T-helper 1 cell treated with Interleukin-12 subunit alpha and Interleukin-12 subunit beta and Interleukin-4 antibody, amounts not matched to agents 30 ng/mL and 1 ng/mL, for 36 hours (primary cell): ENCODE data around the gene CCR2. TPM values are rescaled to one million over a fixed set of nuclear protein-coding genes. Genes with fewer than 3 reads are reported as not detected.
"Not testable (repeated sequence)": the region's sequence is repeated elsewhere in the genome, so short reads cannot be mapped to it uniquely, and the experiment has no call there.

Source experiments
- intact Hi-C: fragments of 100-400 bp; cut with micrococcal nuclease; formaldehyde crosslinking; loops from one replicate; pipeline ENCODE4 v1.15.1; 2024
- total RNA-seq: library from RNA; stranded (reverse); gene quantifications from 2 replicates; pipeline ENCODE4 v1.2.3, GENCODE V29; 2022

The CCR2 gene
- total RNA-seq, 1 donor from 2014 or later: 80.8 TPM

- intact Hi-C loops: loop anchor here (5.0 kb wide), 2 partner anchors 682 to 862 kb away; no protein-coding TSS in a partner anchor
These were observed 20.8 kb downstream of the CCR2 start for GRCh38 chr3:46374755-46375154.

DNA sequence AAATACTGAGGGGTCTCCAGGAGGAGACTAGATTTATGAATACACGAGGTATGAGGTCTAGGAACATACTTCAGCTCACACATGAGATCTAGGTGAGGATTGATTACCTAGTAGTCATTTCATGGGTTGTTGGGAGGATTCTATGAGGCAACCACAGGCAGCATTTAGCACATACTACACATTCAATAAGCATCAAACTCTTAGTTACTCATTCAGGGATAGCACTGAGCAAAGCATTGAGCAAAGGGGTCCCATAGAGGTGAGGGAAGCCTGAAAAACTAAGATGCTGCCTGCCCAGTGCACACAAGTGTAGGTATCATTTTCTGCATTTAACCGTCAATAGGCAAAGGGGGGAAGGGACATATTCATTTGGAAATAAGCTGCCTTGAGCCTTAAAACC, 21.3 kb downstream of the CCR2 start:
- intact Hi-C loops: loop anchor here (5.0 kb wide), 1 partner anchor 863 kb away; no protein-coding TSS in a partner anchor

GRCh38 chr3:46375814-46376213, 21.9 kb downstream of the CCR2 start:
- intact Hi-C loops: loop anchor here (5.0 kb wide), 1 partner anchor 864 kb away; no protein-coding TSS in a partner anchor

GRCh38 chr3:46378426-46378942, 24.6 kb downstream of the CCR2 start:
- intact Hi-C loops: loop anchor here (1.0 to 5.0 kb wide), 5 partner anchors 290 to 866 kb away; no protein-coding TSS in a partner anchor

DNA sequence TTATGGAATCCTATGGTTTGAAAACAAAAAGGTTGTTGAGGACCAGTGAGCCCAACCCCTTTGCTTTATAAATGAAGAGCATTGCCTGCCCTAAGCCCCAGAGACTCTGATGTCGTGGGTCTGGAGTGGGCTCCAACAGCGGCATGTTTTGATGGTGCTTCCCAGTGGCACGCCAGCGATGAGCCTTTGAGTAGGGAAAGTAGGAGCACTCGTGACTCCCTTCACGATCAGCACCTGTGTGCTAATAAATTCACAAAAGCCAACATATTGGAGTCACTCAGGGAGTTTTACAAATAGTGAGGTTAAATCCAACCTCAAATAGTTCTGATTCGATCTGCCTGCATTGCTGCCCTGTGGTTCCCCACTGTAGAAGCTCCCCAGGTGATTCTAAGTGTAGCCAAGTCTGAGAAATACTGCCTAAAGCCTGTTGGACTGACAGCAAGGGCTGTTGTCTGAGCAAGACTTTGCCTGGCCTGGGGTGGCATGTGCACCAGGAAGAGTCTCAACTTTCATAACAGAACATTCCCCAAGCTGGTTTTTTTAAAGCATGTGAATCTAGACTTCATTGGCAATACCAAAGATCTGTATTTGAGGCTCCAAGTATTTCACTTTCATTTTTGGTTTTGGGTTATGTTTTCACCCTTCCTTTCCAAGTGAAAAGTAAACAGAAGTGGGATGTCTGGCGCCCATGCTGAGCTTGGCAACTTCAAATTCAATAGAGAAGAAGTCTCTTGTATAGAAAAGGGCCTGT, 26.7 kb downstream of the CCR2 start:
- intact Hi-C loops: loop anchor here (1.0 kb wide), 2 partner anchors 8 to 61 kb away; no protein-coding TSS in a partner anchor

DNA sequence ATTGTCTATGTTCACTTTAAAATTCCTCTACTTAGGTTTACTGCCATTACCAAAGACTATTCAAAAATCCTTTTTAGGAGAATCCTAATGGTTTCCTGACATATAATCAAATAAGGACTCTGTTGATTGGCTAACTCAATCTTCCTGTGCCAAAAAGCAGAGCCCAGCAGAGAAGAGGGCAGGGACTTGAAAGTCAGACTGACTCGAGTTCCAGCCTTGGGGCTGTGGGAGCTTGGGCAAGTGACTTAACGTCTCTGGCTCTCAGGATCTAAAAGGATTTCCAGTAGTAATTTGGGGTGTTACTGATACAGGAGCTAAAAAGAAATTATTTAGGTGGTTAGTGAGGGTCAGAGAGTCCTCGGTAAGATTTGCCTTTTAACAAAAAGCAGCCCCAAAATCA, 27.7 kb downstream of the CCR2 start:
- intact Hi-C loops: loop anchor here (1.0 kb wide), 2 partner anchors 9 to 60 kb away; no protein-coding TSS in a partner anchor

DNA sequence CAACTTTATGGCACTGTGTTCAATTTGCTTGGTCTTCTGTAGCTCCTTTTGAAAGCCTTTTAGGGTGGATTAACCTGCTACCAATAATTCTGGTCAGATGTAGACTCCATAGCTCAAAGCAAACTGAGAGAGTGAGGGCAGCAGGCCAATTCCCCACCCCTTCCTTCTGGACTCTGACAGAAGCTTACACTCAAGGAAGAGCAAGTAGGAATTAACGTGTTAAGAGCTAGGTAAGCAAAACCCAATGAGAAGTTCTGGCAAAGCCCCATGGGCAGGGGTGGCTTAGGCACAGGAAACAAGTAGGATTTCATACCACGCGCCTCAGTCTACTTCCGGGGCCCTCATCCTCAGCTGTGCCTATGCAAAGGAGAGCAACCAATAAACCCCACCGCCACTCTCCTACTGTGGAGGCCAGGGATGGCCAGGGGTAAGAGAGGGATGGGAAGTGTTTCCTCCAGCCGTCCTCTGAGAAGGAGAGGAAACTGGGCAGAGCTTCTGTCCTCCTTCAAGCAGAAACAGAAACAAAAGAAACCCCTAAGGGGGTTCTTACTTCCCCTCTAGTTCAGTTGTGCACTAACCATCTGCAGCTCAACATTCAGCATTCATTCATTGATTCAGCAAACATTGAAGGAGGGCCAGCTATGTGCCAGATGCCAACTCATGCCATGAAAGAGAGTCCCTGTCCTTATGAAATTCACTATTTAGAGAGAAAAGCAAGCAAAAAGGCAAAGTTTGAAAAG, 29.5 kb downstream of the CCR2 start:
- intact Hi-C loops: no loop called here

GRCh38 chr3:46383951-46384330, 30.0 kb downstream of the CCR2 start:
- intact Hi-C loops: no loop called here

DNA sequence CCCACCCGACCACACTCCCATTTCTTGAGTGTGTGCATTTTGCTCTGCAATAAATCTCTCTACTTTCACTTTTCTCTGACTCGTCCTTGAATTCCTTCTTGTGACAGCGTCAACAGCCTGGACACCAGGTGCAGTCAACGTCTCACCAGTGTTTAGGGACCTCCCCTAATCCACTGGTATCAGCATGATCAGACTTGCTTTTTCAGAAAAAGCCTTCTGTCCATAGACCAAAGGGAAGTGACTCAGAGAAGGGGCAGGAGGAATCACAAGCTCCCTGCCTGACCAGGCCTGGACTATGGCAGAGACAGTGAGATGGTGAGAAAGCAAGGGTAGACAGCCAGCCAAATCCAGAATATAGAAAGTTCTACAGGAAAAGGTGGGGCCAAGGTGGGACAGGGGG, 32.3 kb downstream of the CCR2 start:
- intact Hi-C loops: no loop called here

- intact Hi-C loops: not testable (repeated sequence)
These were observed 34.9 kb downstream of the CCR2 start for GRCh38 chr3:46388847-46389246.

GRCh38 chr3:46389306-46389705, 35.4 kb downstream of the CCR2 start:
- intact Hi-C loops: no loop called here

GRCh38 chr3:46391526-46391925, 37.6 kb downstream of the CCR2 start:
- intact Hi-C loops: not testable (repeated sequence)

DNA sequence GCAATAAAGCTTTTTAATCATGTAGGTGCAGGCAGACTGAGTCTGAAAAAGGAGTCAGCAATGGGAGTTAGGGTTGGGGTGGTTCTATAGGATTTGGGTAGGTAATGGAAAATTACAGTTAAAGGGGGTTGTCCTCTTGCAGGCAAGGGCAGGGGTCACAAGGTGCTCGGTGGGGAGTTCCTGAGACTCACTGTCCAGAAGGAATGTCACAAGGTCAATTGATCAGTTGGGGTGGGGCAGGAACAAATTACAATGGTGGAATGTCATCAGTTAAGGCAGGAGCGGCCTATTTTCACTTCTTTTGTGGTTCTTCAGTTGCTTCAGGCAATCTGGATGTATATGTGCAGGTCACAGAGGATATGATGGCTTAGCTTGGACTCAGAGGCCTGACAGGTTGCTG, 39.1 kb downstream of the CCR2 start:
- intact Hi-C loops: no loop called here

DNA sequence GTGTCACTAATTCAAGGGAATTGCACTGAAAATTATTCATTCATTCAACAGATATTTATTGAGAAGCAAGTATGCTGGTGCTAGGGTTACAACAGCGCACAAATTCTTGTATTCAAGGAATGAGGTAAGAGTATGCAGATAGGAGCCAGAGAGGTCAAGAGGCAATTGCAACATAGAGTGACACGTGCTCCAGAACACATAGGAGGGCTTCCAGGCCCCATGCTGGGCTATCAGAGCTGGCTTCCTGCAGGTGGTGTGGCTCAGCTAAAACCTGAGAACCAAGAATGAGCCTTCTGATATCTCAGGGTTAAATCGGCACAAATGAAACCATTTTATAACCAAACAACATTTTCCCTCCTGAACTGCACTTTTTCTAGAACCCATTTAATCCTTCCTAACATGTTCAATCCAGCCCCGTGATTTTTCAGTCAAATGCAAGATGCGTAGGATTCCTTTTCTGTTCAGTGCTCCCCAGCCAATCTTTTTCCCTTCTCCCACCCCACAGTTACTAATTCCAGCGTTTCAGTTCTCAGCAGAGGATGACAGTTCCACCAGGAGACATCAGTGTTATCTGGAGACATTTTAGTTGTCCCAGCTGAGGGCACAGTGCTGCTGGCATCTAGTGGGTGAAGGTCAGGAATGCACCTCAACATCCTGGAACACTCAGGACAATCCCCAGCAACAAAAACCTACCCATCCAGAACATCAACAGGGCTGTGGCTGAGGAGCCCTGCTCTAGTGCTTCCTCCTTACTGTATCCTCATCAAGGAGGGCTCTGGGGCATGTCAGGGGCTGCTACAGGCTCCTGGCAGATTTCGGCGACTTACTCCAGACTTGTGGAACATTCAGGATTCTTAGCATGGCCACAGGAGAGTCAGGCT, 39.9 kb downstream of the CCR2 start:
- intact Hi-C loops: no loop called here

GRCh38 chr3:46395210-46395661, 41.3 kb downstream of the CCR2 start:
- intact Hi-C loops: no loop called here

DNA sequence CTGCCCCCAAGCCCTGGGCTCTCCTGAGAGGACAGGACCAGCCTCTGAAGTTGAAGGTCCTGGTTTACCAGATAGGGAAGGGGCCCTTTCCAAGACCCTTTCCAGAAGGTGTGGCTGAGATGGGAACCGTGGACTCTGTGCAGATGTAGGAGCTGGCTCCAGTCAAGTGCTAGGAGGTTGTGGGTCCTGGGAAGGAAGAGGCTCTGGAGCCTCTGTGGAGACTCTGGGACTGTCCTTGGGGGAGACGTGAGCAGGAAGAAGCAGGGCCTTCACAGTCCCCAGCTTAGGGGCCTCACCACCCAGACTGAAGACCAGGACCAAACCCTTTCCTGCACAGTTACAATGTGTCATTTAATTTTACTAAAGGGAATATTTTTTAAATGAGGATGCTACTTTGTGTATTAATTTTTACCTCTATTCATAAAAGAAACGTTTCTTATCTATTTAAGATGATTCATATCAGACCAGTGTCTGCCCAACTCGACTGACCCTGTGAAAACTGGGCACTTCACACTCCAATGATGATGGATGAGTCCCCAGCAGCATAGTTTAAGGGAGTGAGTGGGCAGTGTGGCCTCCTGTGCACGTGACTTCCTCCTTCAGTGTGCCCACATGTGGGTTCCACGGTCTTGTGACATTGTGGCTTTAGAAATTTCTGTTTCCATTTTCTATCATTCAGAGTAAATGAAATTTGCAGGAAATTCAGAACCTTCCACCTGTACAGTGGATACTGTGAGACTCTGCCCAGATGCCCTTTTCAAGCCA, 42.0 kb downstream of the CCR2 start:
- intact Hi-C loops: no loop called here

- intact Hi-C loops: no loop called here
These were observed 43.2 kb downstream of the CCR2 start for GRCh38 chr3:46397111-46397510.

DNA sequence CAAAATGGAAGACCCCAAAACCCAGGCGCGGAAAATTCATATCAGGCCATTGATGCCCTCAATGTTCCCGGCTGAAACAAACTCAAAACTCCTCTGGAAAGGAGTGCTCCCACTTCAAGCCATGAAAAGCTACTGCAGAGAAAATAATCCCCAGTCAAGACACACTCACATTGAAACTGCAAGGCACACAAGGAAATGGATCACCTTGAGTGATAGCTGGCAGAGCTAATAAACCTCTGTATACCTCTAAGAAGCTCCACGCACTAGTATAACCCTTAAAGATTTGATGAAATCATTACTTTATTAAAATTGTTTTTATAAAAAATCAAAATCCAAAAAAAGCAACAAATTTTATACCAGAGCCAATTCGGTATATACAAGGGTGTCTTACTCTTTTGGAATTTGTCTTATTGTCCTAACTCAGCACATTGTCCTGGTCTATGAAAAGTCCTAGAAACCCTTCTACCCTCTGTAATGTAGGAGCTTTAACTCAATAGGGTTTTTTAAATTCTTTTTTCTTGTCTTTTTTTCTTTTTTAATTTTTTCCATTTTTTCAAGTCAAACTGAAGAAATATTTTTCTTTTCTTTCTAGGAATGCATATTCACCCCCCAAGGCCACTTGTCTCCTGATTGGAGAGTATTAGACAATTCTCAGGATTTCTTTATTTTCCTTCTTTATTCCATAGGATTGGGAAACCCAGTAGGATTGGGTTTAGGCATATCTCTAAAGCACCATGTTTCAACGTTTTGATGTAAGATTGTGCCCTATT, 44.5 kb downstream of the CCR2 start:
- intact Hi-C loops: no loop called here

DNA sequence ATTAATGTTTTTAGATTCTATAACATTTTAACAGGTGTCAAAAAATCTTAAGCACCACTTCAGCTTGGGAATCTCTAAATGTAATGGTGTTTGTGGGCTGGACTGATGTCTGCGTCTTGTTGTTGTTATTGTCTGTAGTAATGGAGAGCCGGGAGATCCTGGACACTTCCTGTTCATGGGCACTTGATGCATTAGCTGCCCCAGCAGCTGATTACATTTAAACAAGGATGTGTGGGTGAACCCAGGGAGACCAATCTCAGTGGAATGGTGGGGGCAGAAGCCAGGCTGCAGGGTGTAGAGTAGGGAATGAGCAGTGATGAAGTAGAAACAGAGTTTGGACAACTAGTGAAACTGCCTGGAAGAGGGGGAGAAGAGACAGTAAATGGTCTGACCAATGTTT, 45.2 kb downstream of the CCR2 start:
- intact Hi-C loops: no loop called here

DNA sequence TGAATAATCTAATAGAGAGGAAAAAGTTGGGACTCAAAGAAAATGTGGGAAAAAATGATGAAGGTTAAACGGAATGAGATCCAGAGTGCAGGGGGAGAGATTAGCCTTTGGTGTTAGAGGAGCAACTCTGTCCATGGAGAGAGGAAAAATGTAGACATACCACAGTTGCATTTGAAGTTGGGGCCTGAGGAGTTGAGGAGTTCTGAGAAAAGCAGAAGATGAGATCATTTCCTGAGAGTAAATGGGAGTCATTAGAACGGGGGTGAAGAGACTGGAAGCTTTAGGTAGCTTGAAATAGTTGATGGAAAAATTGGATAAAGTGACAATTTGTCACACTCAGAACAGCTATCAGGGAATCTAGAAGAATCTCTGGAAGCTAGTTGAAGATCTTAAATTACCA, 45.6 kb downstream of the CCR2 start:
- intact Hi-C loops: no loop called here
